A549 (cell line): Measurements from ENCODE around the gene DGKD.

Experiments used
- CBX2 ChIP-seq: fragments of 200-600 bp; sonication (generic); IDR thresholded peaks from 2 replicates; pipeline ENCODE4 v1.6.1; 2016; ENCODE audit warnings: low read depth, mild to moderate bottlenecking, borderline replicate concordance
- MYC ChIP-seq: IDR thresholded peaks from 2 replicates; pipeline ENCODE4 v1.6.1; 2012; ENCODE audit warnings: mild to moderate bottlenecking, inconsistent platforms, low read length, improper control_type of control experiment, borderline replicate concordance
- NR3C1 ChIP-seq: fragments of >200 bp; sonication (Bioruptor Twin); formaldehyde crosslinking; IDR thresholded peaks from 3 replicates; pipeline ENCODE4 v1.6.1; 2017
- POLR2A ChIP-seq: IDR thresholded peaks from 2 replicates; pipeline ENCODE4 v1.6.1; 2012; ENCODE audit warnings: mild to moderate bottlenecking, low read length
- RFX5 ChIP-seq: fragments of 450-650 bp; IDR thresholded peaks from 2 replicates; pipeline ENCODE4 v1.7.1; 2014; ENCODE audit warnings: antibody characterized with exemption, mild to moderate bottlenecking, moderate library complexity
- RNF2 ChIP-seq: fragments of 200-600 bp; sonication (generic); IDR thresholded peaks from 2 replicates; pipeline ENCODE4 v1.6.1; 2016; ENCODE audit warnings: low read depth, mild to moderate bottlenecking, antibody characterized with exemption, moderate library complexity, borderline replicate concordance
- ZC3H11A ChIP-seq: fragments of 450-650 bp; IDR thresholded peaks from 2 replicates; pipeline ENCODE4 v1.6.1; 2014; ENCODE audit warnings: antibody characterized with exemption, mild to moderate bottlenecking
- TF ChIP-seq, protein P1 (sequence below): fragments of 250-450 bp; sonication (Bioruptor Pico); IDR thresholded peaks from 2 replicates; pipeline ENCODE4 v1.5.0; 2020; ENCODE audit warnings: low read depth, mild to moderate bottlenecking, moderate library complexity
- TF ChIP-seq, protein P2 (sequence below): fragments of >200 bp; sonication (Bioruptor Twin); formaldehyde crosslinking; IDR thresholded peaks from 3 replicates; pipeline ENCODE4 v1.5.1; 2016

DNA sequence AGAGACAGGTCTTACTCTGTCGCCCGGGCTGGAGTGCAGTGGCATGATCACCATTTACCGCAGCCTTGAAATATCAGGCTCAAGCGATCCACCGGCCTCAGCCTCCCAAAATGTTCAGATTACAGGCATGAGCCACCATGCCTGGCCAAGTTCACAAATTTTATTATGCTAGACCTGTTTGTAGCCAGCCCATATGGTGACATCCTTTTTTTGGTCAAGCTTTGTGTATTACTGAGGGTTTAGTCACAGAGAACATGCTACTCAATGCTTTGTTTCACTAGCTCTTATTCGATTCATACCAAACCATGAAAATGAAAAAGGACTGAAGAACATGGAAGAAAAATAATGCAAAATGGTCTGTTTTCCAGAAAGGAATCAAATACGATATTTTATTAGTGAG, 41.4 kb downstream of the DGKD start:
- no peak for TF ChIP-seq CBX2
- TF ChIP-seq, protein P1, sequence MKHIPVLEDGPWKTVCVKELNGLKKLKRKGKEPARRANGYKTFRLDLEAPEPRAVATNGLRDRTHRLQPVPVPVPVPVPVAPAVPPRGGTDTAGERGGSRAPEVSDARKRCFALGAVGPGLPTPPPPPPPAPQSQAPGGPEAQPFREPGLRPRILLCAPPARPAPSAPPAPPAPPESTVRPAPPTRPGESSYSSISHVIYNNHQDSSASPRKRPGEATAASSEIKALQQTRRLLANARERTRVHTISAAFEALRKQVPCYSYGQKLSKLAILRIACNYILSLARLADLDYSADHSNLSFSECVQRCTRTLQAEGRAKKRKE (CRISPR knock-in tag) = no peak
- TF ChIP-seq RFX5 = no peak
- no peak for TF ChIP-seq POLR2A
- TF ChIP-seq, protein P2, sequence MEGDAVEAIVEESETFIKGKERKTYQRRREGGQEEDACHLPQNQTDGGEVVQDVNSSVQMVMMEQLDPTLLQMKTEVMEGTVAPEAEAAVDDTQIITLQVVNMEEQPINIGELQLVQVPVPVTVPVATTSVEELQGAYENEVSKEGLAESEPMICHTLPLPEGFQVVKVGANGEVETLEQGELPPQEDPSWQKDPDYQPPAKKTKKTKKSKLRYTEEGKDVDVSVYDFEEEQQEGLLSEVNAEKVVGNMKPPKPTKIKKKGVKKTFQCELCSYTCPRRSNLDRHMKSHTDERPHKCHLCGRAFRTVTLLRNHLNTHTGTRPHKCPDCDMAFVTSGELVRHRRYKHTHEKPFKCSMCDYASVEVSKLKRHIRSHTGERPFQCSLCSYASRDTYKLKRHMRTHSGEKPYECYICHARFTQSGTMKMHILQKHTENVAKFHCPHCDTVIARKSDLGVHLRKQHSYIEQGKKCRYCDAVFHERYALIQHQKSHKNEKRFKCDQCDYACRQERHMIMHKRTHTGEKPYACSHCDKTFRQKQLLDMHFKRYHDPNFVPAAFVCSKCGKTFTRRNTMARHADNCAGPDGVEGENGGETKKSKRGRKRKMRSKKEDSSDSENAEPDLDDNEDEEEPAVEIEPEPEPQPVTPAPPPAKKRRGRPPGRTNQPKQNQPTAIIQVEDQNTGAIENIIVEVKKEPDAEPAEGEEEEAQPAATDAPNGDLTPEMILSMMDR = no peak
- TF ChIP-seq ZC3H11A = no peak
- TF ChIP-seq NR3C1 = no peak
- TF ChIP-seq RNF2 = no peak
- TF ChIP-seq MYC = no peak
